ENCODE measurements around the gene CASZ1.

GRCh38 chr1:10821388-10821787 lies 24.9 kb upstream of the CASZ1 start:
- TF ChIP-seq CTCF (IDR thresholded peaks at IDR 0.05 in 2 of 3, conservative IDR thresholded peaks at IDR 0.05 in 1 of 3; ENCODE audit: insufficient read depth in 2 of 3, low read depth in 1 of 3, low read length in 3 of 3), result no peak
- no peak for TF ChIP-seq TBP (optimal IDR thresholded peaks at IDR 0.05; ENCODE audit: low read depth, low read length)
- no peak for TF ChIP-seq NFIC (IDR thresholded peaks at IDR 0.05)
- no peak for TF ChIP-seq TSC22D4 (tag; IDR thresholded peaks at IDR 0.05)
- no peak for TF ChIP-seq USF1 (CRISPR knock-in tag; IDR thresholded peaks at IDR 0.05)
